HT-29 (cell line): ENCODE data around the gene TBC1D9. TPM values are rescaled to one million over a fixed set of nuclear protein-coding genes. Genes with fewer than 3 reads are reported as not detected.

Experiments used
- DNase-seq: peaks from one replicate; pipeline ENCODE4 v3.0.0-alpha.2; 2015; ENCODE audit warnings: low spot score
- total RNA-seq: library from RNA; depleted of rRNA; stranded (reverse); fragments of >200 nt; shearing (Covaris generic); gene quantifications from 2 replicates; pipeline ENCODE4 v1.2.3, GENCODE V29; 2014

Gene TBC1D9
- total RNA-seq, 1 experiment from 2014 or later: 9.0 TPM

GRCh38 chr4:140622333-140622958 is 133.7 kb downstream of the TBC1D9 start:
- DNase-seq: no peak

- no peak for DNase-seq
Measured at GRCh38 chr4:140621161-140621560, 135.0 kb downstream of the TBC1D9 start.

- DNase-seq: no peak
Measured at GRCh38 chr4:140617499-140618248, 138.5 kb downstream of the TBC1D9 start.

- DNase-seq: no peak
Measured at GRCh38 chr4:140615451-140615850, 140.7 kb downstream of the TBC1D9 start.

GRCh38 chr4:140612357-140612756 is 143.8 kb downstream of the TBC1D9 start:
- DNase-seq: no peak

GRCh38 chr4:140611854-140612253 is 144.3 kb downstream of the TBC1D9 start:
- DNase-seq: no peak

- peak; percentile 71 for DNase-seq
Measured at GRCh38 chr4:140609548-140610425, 146.4 kb downstream of the TBC1D9 start.

- DNase-seq: no peak
Measured at GRCh38 chr4:140607852-140608251, 148.3 kb downstream of the TBC1D9 start.

- no peak for DNase-seq
Measured at GRCh38 chr4:140604544-140604943, 151.6 kb downstream of the TBC1D9 start.

GRCh38 chr4:140603286-140603685 is 152.9 kb downstream of the TBC1D9 start:
- DNase-seq: no peak

GRCh38 chr4:140602714-140603113 is 153.5 kb downstream of the TBC1D9 start:
- DNase-seq: no peak

- no peak for DNase-seq
Measured at GRCh38 chr4:140600408-140600807, 155.8 kb downstream of the TBC1D9 start.

GRCh38 chr4:140595065-140595464 is 161.1 kb downstream of the TBC1D9 start:
- peak; percentile 61 for DNase-seq

GRCh38 chr4:140584439-140584838 is 171.7 kb downstream of the TBC1D9 start:
- no peak for DNase-seq

- no peak for DNase-seq
Measured at GRCh38 chr4:140581078-140581477, 175.1 kb downstream of the TBC1D9 start.

GRCh38 chr4:140579278-140579677 is 176.9 kb downstream of the TBC1D9 start:
- no peak for DNase-seq

GRCh38 chr4:140575489-140575888 is 180.7 kb downstream of the TBC1D9 start:
- no peak for DNase-seq

- no peak for DNase-seq
Measured at GRCh38 chr4:140571620-140572019, 184.6 kb downstream of the TBC1D9 start.
